IgD-negative memory B cell (primary cell): Measurements from ENCODE around the gene SLX4IP. TPM values are rescaled to one million over a fixed set of nuclear protein-coding genes. Genes with fewer than 3 reads are reported as not detected.

Experiments
- H3K27ac Mint-ChIP-seq, 3 donors: one replicate each; pipeline ENCODE4 v1.8.0; 2020 to 2022; ENCODE audit warnings: mild to moderate bottlenecking in 3 of 3, mixed read lengths in 3 of 3, moderate library complexity in 1 of 3
- H3K27me3 Mint-ChIP-seq: one replicate; pipeline ENCODE4 v1.8.0; 2021; ENCODE audit warnings: mixed read lengths
- H3K36me3 Mint-ChIP-seq: one replicate; pipeline ENCODE4 v1.8.0; 2020; ENCODE audit warnings: mild to moderate bottlenecking, mixed read lengths
- H3K4me1 Mint-ChIP-seq, 3 donors: one replicate each; pipeline ENCODE4 v1.8.0; 2020 to 2022; ENCODE audit warnings: mixed read lengths in 3 of 3, mild to moderate bottlenecking in 1 of 3
- H3K4me3 Mint-ChIP-seq, 4 donors: one replicate each; pipeline ENCODE4 v1.8.0; 2020 to 2022; ENCODE audit warnings: mild to moderate bottlenecking in 4 of 4, mixed read lengths in 4 of 4, moderate library complexity in 3 of 4
- H3K9me3 Mint-ChIP-seq, 3 donors: one replicate each; pipeline ENCODE4 v1.8.0; 2020 to 2021; ENCODE audit warnings: mixed read lengths in 3 of 3, mild to moderate bottlenecking in 1 of 3
- polyA plus RNA-seq: library from polyadenylated mRNA; unstranded; fragments of 300-500 nt; fragmentation: Illumina TruSeq; gene quantifications from one replicate; pipeline ENCODE4 v1.2.3, GENCODE V29; 2021

SLX4IP gene
- polyA plus RNA-seq, 1 donor from 2014 or later, result 2.0 TPM

GRCh38 chr20:10507052-10507451 lies 71.9 kb downstream of the SLX4IP start:
- Mint-ChIP-seq H3K4me1 (peaks cover 7 to 13% (median 11%) of the 10 kb centered on the region in 3 donors), H3K27me3 (no peaks in the 10 kb centered on the region), H3K4me3 (no peak overlapping the region), H3K9me3 (no peaks in the 10 kb centered on the region), H3K27ac (no peak overlapping the region), H3K36me3 (peaks cover 4% of the 10 kb centered on the region)

- Mint-ChIP-seq H3K27me3 (no peaks in the 10 kb centered on the region), H3K9me3 (no peaks in the 10 kb centered on the region), H3K4me3 (no peak overlapping the region), H3K4me1 (peaks cover 7 to 13% (median 11%) of the 10 kb centered on the region in 3 donors), H3K27ac (no peak overlapping the region), H3K36me3 (peaks cover 4% of the 10 kb centered on the region)
These were observed 73.0 kb downstream of the SLX4IP start for GRCh38 chr20:10508060-10508459.

GRCh38 chr20:10508468-10509251 lies 73.6 kb downstream of the SLX4IP start:
- Mint-ChIP-seq H3K4me3 (no peak overlapping the region), H3K27me3 (no peaks in the 10 kb centered on the region), H3K36me3 (peaks cover 4% of the 10 kb centered on the region), H3K27ac (no peak overlapping the region), H3K9me3 (no peaks in the 10 kb centered on the region), H3K4me1 (peaks cover 7 to 13% (median 11%) of the 10 kb centered on the region in 3 donors)

- peaks cover 7 to 15% (median 11%) of the 10 kb centered on the region in 3 donors for H3K4me1 Mint-ChIP-seq
- H3K36me3 Mint-ChIP-seq, result peaks cover 4% of the 10 kb centered on the region
- no peak overlapping the region for H3K27ac Mint-ChIP-seq
- H3K9me3 Mint-ChIP-seq, result no peaks in the 10 kb centered on the region
- no peaks in the 10 kb centered on the region for H3K27me3 Mint-ChIP-seq
- no peak overlapping the region for H3K4me3 Mint-ChIP-seq
These were observed 74.3 kb downstream of the SLX4IP start for GRCh38 chr20:10509376-10509775.

GRCh38 chr20:10510216-10510615 lies 75.1 kb downstream of the SLX4IP start:
- Mint-ChIP-seq H3K36me3 (peaks cover 4% of the 10 kb centered on the region), H3K4me1 (peaks cover 7 to 15% (median 11%) of the 10 kb centered on the region in 3 donors), H3K27ac (no peak overlapping the region), H3K4me3 (no peak overlapping the region), H3K9me3 (no peaks in the 10 kb centered on the region), H3K27me3 (no peaks in the 10 kb centered on the region)

- H3K36me3 Mint-ChIP-seq, result peaks cover 4% of the 10 kb centered on the region
- no peaks in the 10 kb centered on the region for H3K9me3 Mint-ChIP-seq
- H3K4me1 Mint-ChIP-seq, result peaks cover 7 to 15% (median 11%) of the 10 kb centered on the region in 3 donors
- no peaks in the 10 kb centered on the region for H3K27me3 Mint-ChIP-seq
- H3K4me3 Mint-ChIP-seq, result no peak overlapping the region
- peak overlapping the region in 2 of 3 donors; percentile 49 to 65 for H3K27ac Mint-ChIP-seq
These were observed 76.0 kb downstream of the SLX4IP start for GRCh38 chr20:10511170-10511508.

GRCh38 chr20:10511509-10512251 lies 76.6 kb downstream of the SLX4IP start:
- Mint-ChIP-seq H3K4me1 (peaks cover 7 to 13% (median 11%) of the 10 kb centered on the region in 3 donors), H3K4me3 (no peak overlapping the region), H3K27ac (peak overlapping the region in 2 of 3 donors; percentile 49 to 65), H3K9me3 (no peaks in the 10 kb centered on the region), H3K36me3 (peaks cover 4% of the 10 kb centered on the region), H3K27me3 (no peaks in the 10 kb centered on the region)

GRCh38 chr20:10513061-10513460 lies 78.0 kb downstream of the SLX4IP start:
- peaks cover 4% of the 10 kb centered on the region for H3K36me3 Mint-ChIP-seq
- H3K27ac Mint-ChIP-seq, result no peak overlapping the region
- no peaks in the 10 kb centered on the region for H3K9me3 Mint-ChIP-seq
- peaks cover 7 to 13% (median 11%) of the 10 kb centered on the region in 3 donors for H3K4me1 Mint-ChIP-seq
- H3K4me3 Mint-ChIP-seq, result no peak overlapping the region
- no peaks in the 10 kb centered on the region for H3K27me3 Mint-ChIP-seq

- Mint-ChIP-seq H3K4me1 (peaks cover 7 to 13% (median 11%) of the 10 kb centered on the region in 3 donors), H3K27ac (no peak overlapping the region), H3K27me3 (no peaks in the 10 kb centered on the region), H3K4me3 (no peak overlapping the region), H3K36me3 (peaks cover 4% of the 10 kb centered on the region), H3K9me3 (no peaks in the 10 kb centered on the region)
These were observed 78.9 kb downstream of the SLX4IP start for GRCh38 chr20:10513931-10514575.

GRCh38 chr20:10516529-10516928 lies 81.4 kb downstream of the SLX4IP start:
- Mint-ChIP-seq H3K4me3 (no peak overlapping the region), H3K36me3 (peaks cover under 1% of the 10 kb centered on the region), H3K4me1 (peaks cover 7 to 17% (median 11%) of the 10 kb centered on the region in 3 donors), H3K27ac (no peak overlapping the region), H3K9me3 (no peaks in the 10 kb centered on the region), H3K27me3 (no peaks in the 10 kb centered on the region)

GRCh38 chr20:10519361-10520046 lies 84.4 kb downstream of the SLX4IP start:
- no peaks in the 10 kb centered on the region for H3K27me3 Mint-ChIP-seq
- no peak overlapping the region for H3K27ac Mint-ChIP-seq
- peaks cover 6 to 9% (median 7%) of the 10 kb centered on the region in 3 donors for H3K4me1 Mint-ChIP-seq
- peak overlapping the region in 1 of 4 donors; percentile 18 for H3K4me3 Mint-ChIP-seq
- no peaks in the 10 kb centered on the region for H3K9me3 Mint-ChIP-seq
- peaks cover 5% of the 10 kb centered on the region for H3K36me3 Mint-ChIP-seq

- no peak overlapping the region for H3K27ac Mint-ChIP-seq
- H3K36me3 Mint-ChIP-seq, result peaks cover 5% of the 10 kb centered on the region
- no peaks in the 10 kb centered on the region for H3K27me3 Mint-ChIP-seq
- peaks cover 6 to 9% (median 7%) of the 10 kb centered on the region in 3 donors for H3K4me1 Mint-ChIP-seq
- no peak overlapping the region for H3K4me3 Mint-ChIP-seq
- H3K9me3 Mint-ChIP-seq, result no peaks in the 10 kb centered on the region
These were observed 85.4 kb downstream of the SLX4IP start for GRCh38 chr20:10520528-10520927.

GRCh38 chr20:10521068-10521831 lies 86.1 kb downstream of the SLX4IP start:
- Mint-ChIP-seq H3K4me3 (no peak overlapping the region), H3K36me3 (peaks cover 8% of the 10 kb centered on the region), H3K9me3 (no peaks in the 10 kb centered on the region), H3K27me3 (no peaks in the 10 kb centered on the region), H3K27ac (no peak overlapping the region), H3K4me1 (peaks cover 6 to 9% (median 7%) of the 10 kb centered on the region in 3 donors)

- Mint-ChIP-seq H3K4me1 (peaks cover 6 to 9% (median 9%) of the 10 kb centered on the region in 3 donors), H3K36me3 (peaks cover 8% of the 10 kb centered on the region), H3K9me3 (no peaks in the 10 kb centered on the region), H3K4me3 (no peak overlapping the region), H3K27me3 (no peaks in the 10 kb centered on the region), H3K27ac (no peak overlapping the region)
These were observed 86.7 kb downstream of the SLX4IP start for GRCh38 chr20:10521836-10522235.
